BE2C (cell line): ENCODE data around the gene TFB1M.

ENCODE experiments used
- DNase-seq: peaks from one replicate; pipeline ENCODE4 v3.0.0-alpha.2; 2020
- H3K27me3 ChIP-seq: fragments of 250-450 bp; sonication (Bioruptor Pico); 2 replicates; pipeline ENCODE4 v1.5.1; 2020; ENCODE audit warnings: mild to moderate bottlenecking
- H3K36me3 ChIP-seq: fragments of 250-450 bp; sonication (Bioruptor Pico); 2 replicates; pipeline ENCODE4 v1.5.1; 2020; ENCODE audit warnings: mild to moderate bottlenecking
- H3K4me1 ChIP-seq: fragments of 250-450 bp; sonication (Bioruptor Pico); 2 replicates; pipeline ENCODE4 v1.5.1; 2020
- H3K4me3 ChIP-seq: 2 replicates; pipeline ENCODE4 v1.5.1; 2011; ENCODE audit warnings: low read depth, low read length
- H3K9me3 ChIP-seq: fragments of 250-450 bp; sonication (Bioruptor Pico); 2 replicates; pipeline ENCODE4 v1.5.1; 2020
- CTCF ChIP-seq: IDR thresholded peaks from 2 replicates; pipeline ENCODE4 v1.5.1; 2012; ENCODE audit warnings: mild to moderate bottlenecking, low read depth, low read length

TFB1M gene

DNA sequence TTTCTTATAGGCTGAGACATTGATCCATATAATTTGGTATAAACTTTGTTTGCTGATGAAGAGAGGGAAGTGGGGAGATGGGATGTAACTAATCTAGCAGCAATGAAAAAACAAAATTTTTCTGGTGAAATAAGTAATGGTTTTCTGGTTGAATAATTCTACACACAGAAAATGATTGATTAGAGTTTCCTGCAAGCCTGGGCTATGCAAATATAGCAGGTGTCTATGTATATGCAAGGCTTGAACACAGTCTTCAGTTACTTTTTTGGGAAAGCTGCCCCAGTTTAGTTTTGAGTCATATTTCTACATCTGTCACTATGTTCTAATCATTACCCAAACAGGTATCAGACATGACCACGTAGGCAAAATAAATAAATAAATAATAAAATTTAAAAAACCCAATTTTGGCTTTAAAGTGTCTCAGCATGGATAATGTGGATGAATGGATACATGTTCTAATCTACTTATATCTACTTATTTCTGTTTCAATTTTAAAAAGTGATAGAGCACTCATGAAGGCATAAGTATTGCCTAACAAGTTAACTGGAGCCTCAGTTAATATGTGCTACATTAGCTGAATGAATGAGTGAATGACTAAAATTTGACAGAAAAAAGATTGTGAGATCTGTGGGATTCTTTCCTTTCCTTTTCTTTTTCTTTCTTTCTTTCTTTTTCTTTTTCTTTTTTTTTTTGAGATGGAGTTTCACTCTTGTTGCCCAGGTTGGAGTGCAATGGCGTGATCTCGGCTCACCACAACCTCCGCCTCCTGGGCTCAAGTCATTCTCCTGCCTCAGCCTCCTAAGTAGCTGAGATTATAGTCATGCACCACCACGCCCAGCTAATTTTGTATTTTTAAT lies 37.2 kb upstream of the TFB1M start:
- DNase-seq, result no peak
- Histone ChIP-seq H3K4me3 (no peak overlapping the region), H3K27me3 (no peaks in the 10 kb centered on the region), H3K4me1 (no peaks in the 10 kb centered on the region), H3K36me3 (no peaks in the 10 kb centered on the region), H3K9me3 (peaks cover 5% of the 10 kb centered on the region)
- no peak for TF ChIP-seq CTCF

DNA sequence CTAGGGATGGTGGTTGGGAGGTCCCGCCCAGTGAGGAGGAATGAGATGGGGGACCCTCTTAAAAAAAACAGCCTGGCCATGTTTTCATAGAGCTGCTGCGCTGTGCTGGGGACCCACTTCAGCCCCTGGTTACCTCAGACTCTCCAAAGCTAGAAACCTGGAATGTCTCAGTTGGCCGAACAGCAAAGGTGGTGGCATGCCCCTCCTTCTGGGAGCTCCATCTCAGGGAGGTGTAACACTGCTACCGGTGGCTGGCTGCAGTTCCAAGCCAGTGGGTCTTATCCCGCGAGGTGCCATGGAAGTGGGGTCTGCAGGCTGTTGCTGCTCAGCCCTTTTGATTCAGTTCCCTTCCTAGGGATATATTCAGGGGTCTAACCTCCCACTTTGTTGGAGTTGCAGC lies 35.7 kb upstream of the TFB1M start:
- peaks cover 4% of the 10 kb centered on the region for H3K9me3 ChIP-seq
- no peak for DNase-seq
- TF ChIP-seq CTCF, result no peak
- H3K27me3 ChIP-seq, result no peaks in the 10 kb centered on the region
- no peaks in the 10 kb centered on the region for H3K4me1 ChIP-seq
- no peaks in the 10 kb centered on the region for H3K36me3 ChIP-seq
- H3K4me3 ChIP-seq, result no peak overlapping the region

DNA sequence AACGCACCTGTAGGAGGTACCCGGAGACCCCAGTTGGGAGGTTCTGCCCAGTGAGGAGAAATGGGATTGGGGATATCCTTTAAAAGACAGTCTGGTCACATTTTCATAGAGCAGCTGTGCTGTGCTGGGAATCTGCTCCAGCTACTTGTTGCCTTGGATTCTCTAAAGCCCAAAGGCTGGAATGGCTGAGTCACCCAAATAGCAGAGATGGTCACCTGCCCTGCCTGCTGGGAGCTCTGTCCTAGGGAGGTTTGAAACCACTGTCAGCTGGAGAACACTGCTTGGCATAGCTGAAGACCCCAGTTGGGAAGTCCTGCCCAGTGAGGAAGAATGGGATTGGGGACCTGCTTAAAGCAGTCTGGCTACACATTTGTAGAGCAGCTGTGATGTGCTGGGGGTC lies 34.8 kb upstream of the TFB1M start:
- TF ChIP-seq CTCF, result no peak
- Histone ChIP-seq H3K36me3 (no peaks in the 10 kb centered on the region), H3K4me3 (no peak overlapping the region), H3K9me3 (peaks cover 4% of the 10 kb centered on the region), H3K4me1 (no peaks in the 10 kb centered on the region), H3K27me3 (no peaks in the 10 kb centered on the region)
- no peak for DNase-seq

DNA sequence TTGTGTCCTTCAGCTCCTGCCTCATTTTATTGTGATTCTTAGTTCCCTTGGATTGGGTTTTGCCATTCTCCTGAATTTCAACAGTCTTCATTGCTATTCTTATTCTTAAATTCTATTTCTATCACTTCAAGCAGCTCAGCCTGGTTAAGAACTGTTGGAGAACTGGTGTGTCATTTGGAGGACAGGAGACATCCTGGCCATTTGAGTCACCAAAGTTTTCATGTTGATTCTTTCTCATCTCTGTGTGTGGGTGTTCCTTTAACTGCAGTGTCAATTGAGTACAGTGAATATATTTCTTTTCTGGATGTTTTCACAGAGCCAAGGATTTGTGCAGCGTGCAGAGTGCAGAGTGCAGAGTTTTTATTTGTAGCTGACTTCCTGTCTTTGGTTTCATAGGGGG lies 33.5 kb upstream of the TFB1M start:
- Histone ChIP-seq H3K4me3 (no peak overlapping the region), H3K4me1 (no peaks in the 10 kb centered on the region), H3K9me3 (peaks cover 4% of the 10 kb centered on the region; the same call in 1 of the 2 replicates), H3K27me3 (no peaks in the 10 kb centered on the region), H3K36me3 (no peaks in the 10 kb centered on the region)
- no peak for DNase-seq
- no peak for TF ChIP-seq CTCF

- H3K4me1 ChIP-seq, result no peaks in the 10 kb centered on the region
- no peaks in the 10 kb centered on the region for H3K36me3 ChIP-seq
- no peak overlapping the region for H3K4me3 ChIP-seq
- DNase-seq, result no peak
- no peaks in the 10 kb centered on the region for H3K27me3 ChIP-seq
- no peak for TF ChIP-seq CTCF
- H3K9me3 ChIP-seq, result peaks cover 4% of the 10 kb centered on the region; the same call in 1 of the 2 replicates
These were observed 32.7 kb upstream of the TFB1M start for GRCh38 chr6:155346957-155347356.

- no peak for TF ChIP-seq CTCF
- DNase-seq, result no peak
- Histone ChIP-seq H3K27me3 (no peaks in the 10 kb centered on the region), H3K4me3 (no peak overlapping the region), H3K4me1 (no peaks in the 10 kb centered on the region), H3K36me3 (no peaks in the 10 kb centered on the region), H3K9me3 (peaks cover 4% of the 10 kb centered on the region; the same call in 1 of the 2 replicates)
These were observed 30.2 kb upstream of the TFB1M start for GRCh38 chr6:155344341-155345006.
